HUES64 (cell line): ENCODE measurements around the gene NXN.

Experiments used
- H3K27ac ChIP-seq: 2 replicates; pipeline ENCODE4 v1.7.0; 2013; ENCODE audit warnings: low read depth, low read length, inconsistent platforms
- H3K27me3 ChIP-seq: 2 replicates; pipeline ENCODE4 v1.6.1; 2013; ENCODE audit warnings: mild to moderate bottlenecking, low read length; ENCODE audit not compliant: insufficient read depth
- H3K36me3 ChIP-seq: 2 replicates; pipeline ENCODE4 v1.6.1; 2013; ENCODE audit warnings: mild to moderate bottlenecking, low read length; ENCODE audit not compliant: insufficient read depth
- H3K4me1 ChIP-seq: 2 replicates; pipeline ENCODE4 v1.6.1; 2013; ENCODE audit warnings: mild to moderate bottlenecking, low read length, moderate library complexity; ENCODE audit not compliant: insufficient read depth
- H3K4me3 ChIP-seq: 2 replicates; pipeline ENCODE4 v1.5.1; 2013; ENCODE audit warnings: mild to moderate bottlenecking, low read length, moderate library complexity
- H3K9ac ChIP-seq: 2 replicates; pipeline ENCODE4 v1.6.1; 2013; ENCODE audit warnings: mild to moderate bottlenecking, low read depth, low read length
- H3K9me3 ChIP-seq: 2 replicates; pipeline ENCODE4 v1.6.1; 2013; ENCODE audit warnings: low read depth, low read length; ENCODE audit not compliant: insufficient read depth
- WGBS: fragments of 150-250, 120-280 bp; methylation state at CpG from one replicate; pipeline ENCODE4 v1.1.7; 2013; ENCODE audit warnings: missing lambda C conversion rate; 5-methylcytosine and 5-hydroxymethylcytosine counted together

Gene NXN

GRCh38 chr17:1005361-1005946 is 25.9 kb upstream of the NXN start:
- no peak overlapping the region for H3K27ac ChIP-seq
- no peaks in the 10 kb centered on the region for H3K27me3 ChIP-seq
- no peak overlapping the region for H3K9ac ChIP-seq
- WGBS: 92% methylated on average over 23 of the region's 23 CpGs
- H3K4me1 ChIP-seq: no peaks in the 10 kb centered on the region
- no peaks in the 10 kb centered on the region for H3K9me3 ChIP-seq
- H3K36me3 ChIP-seq: peaks cover 35% of the 10 kb centered on the region
- no peak overlapping the region for H3K4me3 ChIP-seq

DNA sequence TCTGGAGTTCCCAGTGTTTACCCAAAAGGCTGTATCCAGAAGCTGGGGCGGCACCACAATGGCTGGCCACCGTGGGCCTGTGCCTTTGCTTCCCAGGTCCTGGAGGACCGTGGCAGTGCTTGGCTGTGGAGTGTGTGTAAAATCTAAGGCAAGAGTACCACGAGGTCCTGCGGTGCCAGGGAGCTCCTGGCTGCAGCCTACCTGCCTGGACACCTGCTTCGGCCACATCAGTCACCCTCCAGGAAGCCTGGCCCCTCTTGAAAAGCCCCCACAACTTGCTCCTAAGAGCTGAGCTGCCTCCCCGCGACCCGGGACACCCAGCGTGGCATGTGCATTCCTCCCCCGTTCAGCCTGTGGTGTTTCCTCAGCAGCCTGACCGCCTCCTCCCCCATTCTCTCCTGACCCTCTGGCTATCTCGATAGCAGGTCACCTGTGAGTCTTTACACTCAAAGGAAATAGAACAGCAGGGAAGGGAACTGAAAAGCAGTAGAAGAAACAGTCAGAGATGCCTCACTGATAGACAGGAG is 25.3 kb upstream of the NXN start:
- Histone ChIP-seq H3K4me3 (no peak overlapping the region), H3K36me3 (peaks cover 40% of the 10 kb centered on the region), H3K9ac (no peak overlapping the region), H3K27ac (no peak overlapping the region), H3K27me3 (no peaks in the 10 kb centered on the region), H3K9me3 (no peaks in the 10 kb centered on the region), H3K4me1 (no peaks in the 10 kb centered on the region)
- WGBS: 79% methylated on average over 13 of the region's 13 CpGs

DNA sequence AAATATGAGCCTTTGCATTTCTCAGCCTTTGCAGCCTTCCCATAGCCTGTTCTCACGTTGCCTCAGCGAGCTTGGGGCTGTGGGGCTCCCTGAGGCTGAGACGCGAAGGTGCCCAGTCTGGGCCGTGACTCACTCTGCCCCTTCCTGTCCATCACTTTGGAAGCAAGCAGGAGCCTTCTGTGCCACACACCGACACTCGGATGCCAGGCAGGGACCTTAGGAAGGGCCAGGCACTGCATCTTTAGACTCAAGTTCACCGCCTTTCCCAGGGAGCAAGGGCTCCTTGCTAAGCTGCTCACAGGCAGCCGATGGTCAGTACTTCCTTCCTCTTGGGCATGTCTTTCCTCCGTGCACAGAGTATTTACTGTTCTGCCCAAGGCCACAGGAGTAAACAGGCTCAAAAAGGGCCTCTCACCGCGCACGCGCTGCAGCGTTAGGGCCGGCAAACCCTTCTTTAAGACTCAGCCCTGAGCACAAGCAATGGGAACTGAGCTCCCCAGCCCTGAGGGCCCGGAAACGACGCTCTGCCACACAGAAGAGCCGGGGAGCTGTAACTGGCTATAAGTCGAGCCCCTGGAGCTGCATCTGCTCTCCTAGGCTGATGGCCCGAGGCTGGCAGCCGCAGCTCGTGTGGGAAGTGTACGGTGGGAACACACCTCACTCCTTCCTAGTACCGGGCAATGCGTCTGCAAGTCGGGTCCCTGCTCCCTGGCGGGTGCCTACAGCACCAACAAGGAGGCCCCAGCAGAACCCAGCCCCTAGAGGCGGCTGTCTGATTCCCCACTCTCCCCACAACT is 24.6 kb upstream of the NXN start:
- no peaks in the 10 kb centered on the region for H3K9me3 ChIP-seq
- no peaks in the 10 kb centered on the region for H3K4me1 ChIP-seq
- peaks cover 46% of the 10 kb centered on the region for H3K36me3 ChIP-seq
- 90% methylated on average over 30 of the region's 30 CpGs for WGBS
- H3K27ac ChIP-seq: no peak overlapping the region
- no peak overlapping the region for H3K4me3 ChIP-seq
- no peak overlapping the region for H3K9ac ChIP-seq
- H3K27me3 ChIP-seq: no peaks in the 10 kb centered on the region

- Histone ChIP-seq H3K9ac (no peak overlapping the region), H3K9me3 (no peaks in the 10 kb centered on the region), H3K4me1 (no peaks in the 10 kb centered on the region), H3K27ac (no peak overlapping the region), H3K36me3 (peaks cover 49% of the 10 kb centered on the region), H3K27me3 (no peaks in the 10 kb centered on the region), H3K4me3 (no peak overlapping the region)
- 96% methylated on average over 5 of the region's 5 CpGs for WGBS
These were observed 24.0 kb upstream of the NXN start for GRCh38 chr17:1003633-1003971.

DNA sequence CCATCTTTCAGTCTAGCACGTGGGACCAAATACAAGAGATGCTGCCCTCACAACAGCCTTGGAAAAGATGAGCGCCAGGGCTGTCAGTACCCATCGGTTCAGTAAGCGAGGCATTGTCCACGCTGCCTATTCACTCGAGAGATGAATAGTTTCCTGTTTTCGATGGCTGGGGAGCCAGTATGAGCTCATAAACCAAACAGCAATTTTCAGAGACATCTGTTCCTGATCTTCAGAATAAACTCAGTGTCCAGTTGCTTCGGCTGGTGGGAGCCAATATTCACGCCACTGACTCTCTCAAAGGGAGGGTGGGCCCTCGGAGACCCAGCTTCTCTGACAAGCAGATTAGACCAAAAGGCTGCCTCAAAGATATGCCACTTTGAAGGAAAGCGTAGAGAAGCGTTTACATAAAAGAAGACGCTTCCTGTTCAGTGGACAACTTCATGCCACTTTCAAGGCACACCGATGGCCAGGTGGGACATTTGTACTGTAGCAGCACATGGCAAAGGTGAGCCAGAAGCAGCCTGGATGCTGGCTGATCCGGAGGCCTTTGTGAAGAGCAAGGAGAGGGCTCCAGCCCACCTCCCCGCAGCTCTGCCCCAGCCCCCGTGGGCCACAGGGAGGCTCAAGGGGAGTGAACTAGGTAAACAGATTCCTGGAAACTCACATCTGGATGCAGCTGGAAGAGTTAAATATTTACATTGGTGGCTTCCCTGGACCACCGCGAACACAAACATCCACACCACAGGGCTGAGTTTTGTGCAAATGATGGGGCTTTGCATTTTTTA is 23.4 kb upstream of the NXN start:
- Histone ChIP-seq H3K9ac (no peak overlapping the region), H3K36me3 (peaks cover 51% of the 10 kb centered on the region), H3K4me3 (no peak overlapping the region), H3K27ac (no peak overlapping the region), H3K4me1 (peaks cover 2% of the 10 kb centered on the region; the same call in 1 of the 2 replicates), H3K9me3 (no peaks in the 10 kb centered on the region), H3K27me3 (no peaks in the 10 kb centered on the region)
- WGBS: 89% methylated on average over 19 of the region's 19 CpGs

DNA sequence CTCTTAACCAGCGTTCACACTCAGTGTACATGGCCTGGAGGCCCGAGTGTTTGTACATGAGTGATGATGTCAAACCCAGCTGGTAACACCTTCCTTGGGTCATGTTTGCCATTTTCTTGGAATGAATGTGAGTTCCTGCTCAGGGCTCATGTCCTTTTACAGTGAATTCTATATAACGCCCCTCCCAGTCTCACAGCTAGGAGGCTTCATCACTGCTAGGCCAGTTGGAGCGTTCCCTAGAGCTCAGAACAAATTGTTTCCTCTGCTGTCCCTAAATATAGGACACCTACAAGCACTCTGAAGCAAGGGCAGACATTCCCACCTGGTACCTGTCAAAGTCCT is 22.8 kb upstream of the NXN start:
- Histone ChIP-seq H3K9me3 (no peaks in the 10 kb centered on the region), H3K9ac (no peak overlapping the region), H3K4me1 (peaks cover 3% of the 10 kb centered on the region; the same call in 1 of the 2 replicates), H3K27me3 (no peaks in the 10 kb centered on the region), H3K4me3 (no peak overlapping the region), H3K27ac (no peak overlapping the region), H3K36me3 (peaks cover 48% of the 10 kb centered on the region)
- 90% methylated on average over 4 of the region's 4 CpGs for WGBS

DNA sequence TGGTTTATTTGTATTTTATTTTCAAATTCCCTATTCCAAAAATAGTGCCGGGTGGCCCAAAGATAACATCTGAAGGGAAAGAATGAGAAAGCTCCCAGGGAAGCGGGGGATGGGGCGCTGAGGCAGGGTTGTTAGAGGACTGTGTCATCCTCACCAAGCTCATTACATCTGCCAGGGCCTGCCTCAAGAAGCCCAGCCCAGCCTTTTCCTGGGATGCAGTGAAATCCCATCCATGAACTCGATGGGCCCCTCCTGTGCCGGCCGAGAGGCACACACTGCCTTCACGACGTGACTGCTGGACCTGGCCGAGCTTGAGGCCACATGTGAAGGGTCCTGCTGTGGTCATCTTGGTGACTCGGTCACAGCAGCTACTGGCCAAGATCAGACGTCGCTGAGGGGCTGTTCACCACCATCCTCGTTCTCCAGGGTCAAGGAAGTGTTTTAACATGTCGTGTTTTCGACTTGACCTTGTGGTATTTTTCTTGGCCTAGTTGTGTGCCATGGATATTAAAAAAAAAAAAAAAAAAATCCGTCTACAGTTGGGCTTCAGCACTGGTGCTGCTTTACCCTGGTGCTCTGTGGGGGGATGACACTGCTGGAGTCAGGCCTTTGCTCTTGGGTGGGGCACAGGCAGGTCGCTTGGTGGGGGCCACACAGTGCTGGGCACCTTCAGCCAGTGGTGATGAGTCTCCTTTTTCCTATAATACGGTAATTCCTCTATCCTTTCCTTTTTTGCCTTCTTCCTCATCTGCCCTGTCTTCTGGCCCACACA is 22.2 kb upstream of the NXN start:
- Histone ChIP-seq H3K27me3 (no peaks in the 10 kb centered on the region), H3K4me1 (peaks cover 3% of the 10 kb centered on the region; the same call in 1 of the 2 replicates), H3K4me3 (no peak overlapping the region), H3K36me3 (peaks cover 46% of the 10 kb centered on the region), H3K9ac (no peak overlapping the region), H3K27ac (no peak overlapping the region), H3K9me3 (no peaks in the 10 kb centered on the region)
- 90% methylated on average over 17 of the region's 18 CpGs for WGBS

DNA sequence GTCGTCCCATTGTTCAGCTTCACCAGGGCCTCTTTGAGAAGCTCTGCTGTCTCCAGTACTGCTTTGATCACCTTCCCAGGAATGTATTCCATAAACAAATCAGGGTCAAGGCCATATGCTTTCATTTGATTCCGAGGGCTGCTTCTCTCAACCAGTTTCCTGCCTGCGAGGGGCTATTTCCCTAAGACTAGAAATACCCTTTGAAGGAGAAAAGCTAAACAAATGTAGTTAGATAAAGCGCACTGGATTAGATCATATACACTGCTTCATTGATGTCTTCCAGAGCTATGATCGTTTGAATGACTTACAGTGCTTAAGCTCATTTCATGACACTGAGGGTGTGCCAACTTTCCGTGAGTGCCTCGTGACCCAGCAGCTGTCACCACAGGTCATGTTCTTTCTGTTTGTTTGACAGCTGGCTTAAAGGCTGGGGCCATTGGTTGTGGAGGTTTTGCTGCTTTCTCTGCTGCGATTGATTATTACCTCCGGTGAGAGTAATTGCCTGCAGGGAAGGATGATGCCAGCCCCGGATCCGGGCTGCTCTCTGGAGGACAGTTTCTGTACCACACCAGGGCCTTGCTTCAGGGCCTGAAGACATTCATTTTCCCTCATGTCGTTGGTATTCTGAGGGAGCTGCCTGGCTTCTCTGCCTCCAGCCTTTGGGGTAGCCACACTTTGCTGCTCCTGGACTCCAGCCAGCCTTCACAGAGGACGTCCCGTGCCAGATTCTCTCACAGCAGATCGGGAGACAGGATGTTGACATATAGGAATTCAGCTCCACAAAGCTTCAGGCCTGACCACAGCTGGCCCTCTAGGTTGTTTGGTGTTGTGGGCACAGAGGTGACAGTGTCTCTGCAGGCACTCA is 21.3 kb upstream of the NXN start:
- no peak overlapping the region for H3K9ac ChIP-seq
- H3K27ac ChIP-seq: no peak overlapping the region
- WGBS: 94% methylated on average over 15 of the region's 15 CpGs
- peaks cover 3% of the 10 kb centered on the region; the same call in 1 of the 2 replicates for H3K4me1 ChIP-seq
- peaks cover 1% of the 10 kb centered on the region; the same call in 1 of the 2 replicates for H3K27me3 ChIP-seq
- H3K36me3 ChIP-seq: peaks cover 46% of the 10 kb centered on the region
- H3K4me3 ChIP-seq: no peak overlapping the region
- H3K9me3 ChIP-seq: no peaks in the 10 kb centered on the region

GRCh38 chr17:998111-998510 is 18.5 kb upstream of the NXN start:
- Histone ChIP-seq H3K36me3 (peaks cover 42% of the 10 kb centered on the region), H3K4me3 (peak overlapping the region; percentile 99), H3K9ac (no peak overlapping the region), H3K9me3 (no peaks in the 10 kb centered on the region), H3K27me3 (peaks cover 2% of the 10 kb centered on the region; the same call in 1 of the 2 replicates), H3K27ac (no peak overlapping the region), H3K4me1 (peaks cover 3% of the 10 kb centered on the region; the same call in 1 of the 2 replicates)
- WGBS: 84% methylated on average over 2 of the region's 2 CpGs
